Activated T-helper 17 cell treated with anti-CD3 and anti-CD28 coated beads, Interleukin-2, amount 50 U/mL, for 72 hours (primary cell): ENCODE data around the gene MLLT3. TPM values are rescaled to one million over a fixed set of nuclear protein-coding genes. Genes with fewer than 3 reads are reported as not detected.
A peak's percentile ranks its signal among the peaks of the same experiment; 100 is the strongest.

Source experiments
- ATAC-seq: fragments of 150-1000 bp; cut with Tn5 transposase; replicated peaks from 2 replicates; pipeline ENCODE4 v1.10.0; 2021; ENCODE audit warnings: mild to moderate bottlenecking, moderate library complexity
- H3K27ac Mint-ChIP-seq: one replicate; pipeline ENCODE4 v1.8.0; 2022; ENCODE audit warnings: mixed read lengths
- H3K27me3 Mint-ChIP-seq: one replicate; pipeline ENCODE4 v1.8.0; 2022; ENCODE audit warnings: mixed read lengths
- H3K36me3 Mint-ChIP-seq: one replicate; pipeline ENCODE4 v1.8.0; 2022; ENCODE audit warnings: low read depth, mild to moderate bottlenecking, mixed read lengths
- H3K4me1 Mint-ChIP-seq: one replicate; pipeline ENCODE4 v1.8.0; 2022; ENCODE audit warnings: mixed read lengths
- H3K4me3 Mint-ChIP-seq: one replicate; pipeline ENCODE4 v1.8.0; 2022; ENCODE audit warnings: mild to moderate bottlenecking, mixed read lengths
- H3K9me3 Mint-ChIP-seq: one replicate; pipeline ENCODE4 v1.8.0; 2022; ENCODE audit warnings: mixed read lengths
- total RNA-seq, 2 donors: library from RNA; stranded (reverse); gene quantifications; one replicate each; pipeline ENCODE4 v1.2.3, GENCODE V29; 2022

The MLLT3 gene
- total RNA-seq, 2 donors from 2014 or later: 45.7 to 54.9 TPM

DNA sequence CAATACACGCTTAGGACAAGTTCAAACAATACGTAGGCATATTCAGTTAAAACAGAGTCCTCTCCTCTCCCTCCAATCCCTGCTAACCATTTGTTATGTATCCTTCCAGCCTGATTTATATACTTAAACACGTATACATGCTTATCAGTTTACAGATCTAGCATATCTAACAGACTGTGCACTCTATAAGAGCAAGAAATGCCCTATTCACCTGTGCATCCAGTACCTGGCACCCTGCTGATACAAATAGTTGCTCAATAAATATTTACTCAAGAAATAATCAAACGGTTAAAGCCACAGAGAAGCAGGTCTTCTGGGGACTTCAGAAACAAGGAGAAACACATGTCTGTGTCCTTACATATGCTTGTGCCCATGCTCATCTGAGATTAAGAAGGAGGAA, 55.9 kb downstream of the MLLT3 start:
- Mint-ChIP-seq H3K27me3 (no peaks in the 10 kb centered on the region), H3K4me3 (no peak overlapping the region), H3K27ac (no peak overlapping the region), H3K9me3 (no peaks in the 10 kb centered on the region), H3K36me3 (no peaks in the 10 kb centered on the region), H3K4me1 (peaks cover 57% of the 10 kb centered on the region)
- no peak for ATAC-seq

DNA sequence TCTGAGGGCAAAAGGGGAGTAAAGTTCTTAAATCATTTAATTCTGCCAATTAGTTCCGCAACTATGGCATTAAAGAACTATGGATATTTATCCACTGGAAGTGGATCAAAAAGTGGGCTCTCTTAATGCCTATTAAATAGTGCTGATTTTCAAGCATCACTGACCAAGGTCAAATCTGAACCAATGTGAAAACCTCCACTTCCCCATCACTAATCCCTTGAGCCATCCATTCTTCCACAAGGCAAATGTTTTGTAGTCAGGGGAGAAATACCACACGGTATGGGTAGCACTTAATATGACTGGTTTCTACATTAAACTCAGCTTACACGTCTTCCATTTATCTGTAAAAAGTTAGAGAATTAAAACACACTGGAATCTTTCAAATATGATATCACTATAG, 57.6 kb downstream of the MLLT3 start:
- ATAC-seq: no peak
- Mint-ChIP-seq H3K9me3 (no peaks in the 10 kb centered on the region), H3K4me3 (no peak overlapping the region), H3K36me3 (no peaks in the 10 kb centered on the region), H3K4me1 (peaks cover 54% of the 10 kb centered on the region), H3K27ac (no peak overlapping the region), H3K27me3 (no peaks in the 10 kb centered on the region)

DNA sequence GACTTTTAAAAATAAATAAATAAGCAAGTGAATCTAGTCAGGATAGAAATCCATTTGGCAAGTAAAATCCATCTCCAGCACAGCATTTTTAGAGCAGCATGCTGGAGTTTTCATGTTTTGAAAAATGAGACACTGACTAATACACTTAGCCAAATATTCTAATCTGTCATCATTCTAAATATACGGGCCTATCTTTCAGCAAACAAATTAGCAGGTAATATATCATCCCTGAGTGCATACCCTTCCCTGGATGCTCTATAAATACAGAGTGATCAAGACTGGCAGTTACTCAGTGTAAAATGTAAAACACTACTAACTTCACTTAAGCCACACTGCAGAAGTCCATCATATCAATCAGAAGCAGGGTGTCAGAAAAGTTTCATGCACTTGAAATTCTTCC, 58.4 kb downstream of the MLLT3 start:
- H3K27ac Mint-ChIP-seq: peak overlapping the region; percentile 88
- no peaks in the 10 kb centered on the region for H3K9me3 Mint-ChIP-seq
- peak overlapping the region; percentile 68 for H3K4me3 Mint-ChIP-seq

DNA sequence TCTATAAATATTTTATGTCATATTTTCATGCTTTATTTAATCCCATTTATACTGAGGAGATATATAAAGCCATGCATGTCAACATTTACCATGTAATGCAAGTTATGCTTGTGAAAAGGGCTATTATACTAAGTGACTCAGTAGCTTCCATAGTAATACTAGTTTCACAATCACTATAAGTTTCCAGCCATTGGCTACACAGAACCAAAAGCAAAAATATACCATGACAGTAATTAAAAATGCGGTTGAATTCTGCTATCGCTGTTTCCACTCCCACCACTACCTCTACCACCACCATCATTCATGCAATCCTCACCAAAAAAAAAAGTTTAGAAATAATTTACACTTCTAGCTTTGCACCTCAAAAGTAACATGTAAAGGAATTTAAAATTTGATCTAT, 60.2 kb downstream of the MLLT3 start:
- Mint-ChIP-seq H3K4me3 (peak overlapping the region; percentile 68), H3K9me3 (no peaks in the 10 kb centered on the region), H3K27ac (peak overlapping the region; percentile 88), H3K36me3 (no peaks in the 10 kb centered on the region), H3K27me3 (no peaks in the 10 kb centered on the region), H3K4me1 (peaks cover 59% of the 10 kb centered on the region)
- peak; percentile 76 for ATAC-seq

More for the DNA sequence above, 58.4 kb downstream of the MLLT3 start:
- no peak for ATAC-seq
- H3K4me1 Mint-ChIP-seq: peaks cover 51% of the 10 kb centered on the region
- H3K27me3 Mint-ChIP-seq: no peaks in the 10 kb centered on the region
- no peaks in the 10 kb centered on the region for H3K36me3 Mint-ChIP-seq

DNA sequence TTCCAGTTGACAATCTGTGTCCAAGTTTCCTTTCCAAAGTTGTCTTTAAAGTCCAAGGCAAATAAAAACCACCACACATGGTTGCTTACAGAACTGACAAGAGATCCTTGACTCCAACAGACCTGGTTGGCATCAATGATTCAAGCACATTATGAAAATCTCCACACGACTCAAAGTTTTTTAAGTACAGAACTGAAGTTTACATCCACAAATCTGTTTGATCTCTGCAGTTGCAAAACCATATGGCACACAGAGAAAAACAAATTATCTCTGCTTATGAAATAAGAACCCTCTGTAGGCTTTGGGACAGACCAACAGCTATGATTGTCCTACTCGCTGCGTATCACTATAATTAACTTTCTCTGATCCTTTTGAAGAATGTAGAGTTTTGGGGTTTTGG, 60.8 kb downstream of the MLLT3 start:
- H3K9me3 Mint-ChIP-seq: no peaks in the 10 kb centered on the region
- H3K27me3 Mint-ChIP-seq: no peaks in the 10 kb centered on the region
- no peaks in the 10 kb centered on the region for H3K36me3 Mint-ChIP-seq
- ATAC-seq: no peak
- peak overlapping the region; percentile 68 for H3K4me3 Mint-ChIP-seq
- H3K27ac Mint-ChIP-seq: peak overlapping the region; percentile 23
- peaks cover 58% of the 10 kb centered on the region for H3K4me1 Mint-ChIP-seq

DNA sequence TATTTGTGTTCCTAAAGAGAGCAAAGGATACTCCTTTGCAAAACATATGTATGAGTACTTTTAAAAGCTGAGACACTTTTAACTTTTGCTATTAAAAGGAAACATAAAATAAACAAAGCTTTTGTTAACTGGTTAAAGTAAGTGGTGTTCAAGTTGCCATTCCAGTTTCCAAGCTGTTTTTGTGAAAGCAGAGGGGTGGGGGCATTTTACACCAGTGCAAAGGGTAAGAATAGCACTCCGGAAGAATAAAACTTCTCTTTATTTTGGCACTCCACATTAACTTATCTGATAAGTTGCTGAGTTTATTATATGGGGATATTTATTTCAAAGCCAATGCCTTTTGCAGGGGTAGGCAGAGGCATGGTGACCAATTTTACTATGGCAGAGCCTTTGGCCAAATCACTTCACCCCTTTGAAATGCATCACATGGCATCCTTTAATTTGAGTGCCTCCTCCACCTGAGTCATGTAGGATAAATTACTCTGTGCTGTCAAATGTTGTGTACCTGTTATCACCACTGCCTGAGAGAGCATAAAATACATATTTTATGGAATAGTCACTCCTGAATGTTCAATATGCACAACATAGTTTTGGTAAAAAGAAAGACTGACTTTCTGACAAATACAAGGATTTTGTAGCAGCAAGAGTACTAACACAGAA, 62.9 kb downstream of the MLLT3 start:
- H3K36me3 Mint-ChIP-seq: no peaks in the 10 kb centered on the region

DNA sequence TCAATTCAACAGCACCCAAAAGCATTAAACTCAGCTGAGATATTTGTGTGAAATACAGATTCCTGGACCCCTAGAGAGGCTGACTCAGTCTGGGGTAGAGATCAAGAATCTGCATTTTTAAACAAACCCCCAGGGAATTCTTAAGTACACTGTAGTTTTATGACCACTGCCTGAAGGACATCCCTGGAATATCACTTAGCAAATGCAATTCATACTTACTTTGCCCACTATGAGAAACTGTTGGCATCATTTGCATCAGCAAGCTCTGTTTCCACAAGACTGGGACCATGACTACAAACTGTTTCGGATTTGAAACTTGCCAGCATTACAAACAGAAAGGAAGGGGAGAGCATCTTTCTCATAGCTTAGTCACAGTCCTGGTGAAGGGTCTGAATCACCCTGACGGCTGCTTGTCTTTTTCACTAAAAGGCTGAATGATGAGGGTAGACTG, 63.7 kb downstream of the MLLT3 start:
- Mint-ChIP-seq H3K27me3 (no peaks in the 10 kb centered on the region), H3K4me1 (peaks cover 56% of the 10 kb centered on the region), H3K27ac (peak overlapping the region; percentile 86), H3K9me3 (no peaks in the 10 kb centered on the region), H3K36me3 (no peaks in the 10 kb centered on the region), H3K4me3 (peak overlapping the region; percentile 41)
- peak; percentile 89 for ATAC-seq

More for the DNA sequence above, 62.9 kb downstream of the MLLT3 start:
- peaks cover 56% of the 10 kb centered on the region for H3K4me1 Mint-ChIP-seq
- H3K9me3 Mint-ChIP-seq: no peaks in the 10 kb centered on the region
- no peak for ATAC-seq
- H3K4me3 Mint-ChIP-seq: no peak overlapping the region
- H3K27ac Mint-ChIP-seq: peak overlapping the region; percentile 46
- no peaks in the 10 kb centered on the region for H3K27me3 Mint-ChIP-seq

DNA sequence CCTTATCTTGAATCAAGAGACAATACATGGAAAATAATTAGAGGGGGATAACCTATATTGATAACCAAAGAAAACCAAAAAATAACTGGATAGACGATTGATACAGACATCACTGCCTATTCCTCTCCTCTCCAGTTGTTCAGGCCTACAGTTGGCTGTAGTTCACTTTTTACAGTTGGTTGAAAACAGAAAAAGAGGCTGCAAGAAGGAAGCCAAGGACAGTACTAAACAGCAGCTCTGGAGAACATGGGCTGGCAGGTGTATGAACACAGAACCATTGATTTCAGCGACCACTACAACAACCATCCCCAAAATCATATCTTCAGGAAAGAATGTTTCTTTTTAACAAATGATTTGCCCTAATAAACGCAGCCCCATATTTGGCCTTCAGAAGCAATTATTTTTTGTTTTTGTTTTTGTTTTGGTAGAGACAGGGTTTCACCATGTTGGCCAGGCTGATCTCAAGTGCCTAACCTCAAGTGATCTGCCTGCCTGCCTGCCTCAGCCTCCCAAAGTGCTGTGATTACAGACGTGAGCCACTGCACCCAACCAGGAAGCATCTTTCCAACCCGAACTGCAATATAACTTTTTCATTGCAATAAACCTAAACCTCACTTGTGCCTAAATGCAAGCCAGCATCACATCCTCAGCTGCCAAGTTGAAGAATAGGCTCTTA, 64.3 kb downstream of the MLLT3 start:
- Mint-ChIP-seq H3K27ac (peak overlapping the region; percentile 86), H3K4me3 (peak overlapping the region; percentile 41)

DNA sequence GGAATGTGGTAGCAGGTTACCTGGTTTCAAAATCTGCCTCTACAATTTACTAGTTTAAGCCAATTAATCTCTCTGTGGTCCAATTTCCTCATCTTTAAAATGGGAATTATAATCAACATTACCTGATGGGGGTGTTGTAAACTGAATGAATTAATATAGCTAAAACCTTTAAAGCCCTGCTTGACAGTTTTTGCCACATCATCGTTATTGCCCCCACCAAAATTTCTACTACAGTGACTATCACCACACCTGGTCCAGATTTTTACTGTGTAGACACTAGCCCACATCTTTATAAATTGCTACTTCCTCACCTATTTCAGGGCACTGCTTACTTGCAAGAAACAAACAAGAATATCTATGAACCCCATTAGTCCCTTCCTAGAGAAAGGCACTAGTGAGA, 65.0 kb downstream of the MLLT3 start:
- Mint-ChIP-seq H3K4me3 (no peak overlapping the region), H3K4me1 (peaks cover 53% of the 10 kb centered on the region), H3K27ac (peak overlapping the region; percentile 21)

More for the DNA sequence above, 64.3 kb downstream of the MLLT3 start:
- Mint-ChIP-seq H3K36me3 (no peaks in the 10 kb centered on the region), H3K27me3 (no peaks in the 10 kb centered on the region), H3K4me1 (peaks cover 56% of the 10 kb centered on the region), H3K9me3 (no peaks in the 10 kb centered on the region)
- ATAC-seq: no peak

DNA sequence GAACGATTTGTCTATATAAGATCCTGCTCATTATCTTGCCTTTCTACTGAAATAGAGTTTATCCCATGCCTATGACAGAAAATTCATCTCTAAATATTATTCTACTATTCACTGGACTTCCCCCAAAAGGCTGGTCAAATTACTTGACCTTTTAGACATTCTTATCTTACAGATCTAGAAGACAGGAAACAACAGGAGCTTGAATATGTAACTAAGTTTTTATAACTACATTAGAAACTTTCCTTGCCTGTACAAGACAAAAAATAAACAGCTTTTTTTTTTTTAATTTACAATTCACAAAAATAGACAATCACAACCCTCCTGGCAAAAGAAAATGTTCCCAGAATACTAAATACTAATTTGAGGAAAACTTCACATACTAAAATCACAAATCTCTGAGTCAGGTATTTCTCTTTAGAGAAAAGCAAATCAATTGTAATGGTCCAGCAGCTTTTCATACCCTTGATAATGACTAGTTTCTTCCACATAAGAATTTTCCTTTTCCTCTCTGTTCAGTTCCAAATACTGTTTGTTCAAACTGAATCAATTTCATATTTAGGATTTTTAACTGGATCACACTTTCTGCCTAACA, 68.6 kb downstream of the MLLT3 start:
- H3K4me1 Mint-ChIP-seq: peaks cover 50% of the 10 kb centered on the region
- no peaks in the 10 kb centered on the region for H3K36me3 Mint-ChIP-seq
- no peaks in the 10 kb centered on the region for H3K27me3 Mint-ChIP-seq
- no peak for ATAC-seq
- H3K4me3 Mint-ChIP-seq: peak overlapping the region; percentile 56
- no peaks in the 10 kb centered on the region for H3K9me3 Mint-ChIP-seq
- peak overlapping the region; percentile 29 for H3K27ac Mint-ChIP-seq

More for the DNA sequence above, 65.0 kb downstream of the MLLT3 start:
- ATAC-seq: no peak
- Mint-ChIP-seq H3K36me3 (no peaks in the 10 kb centered on the region), H3K27me3 (no peaks in the 10 kb centered on the region), H3K9me3 (no peaks in the 10 kb centered on the region)

DNA sequence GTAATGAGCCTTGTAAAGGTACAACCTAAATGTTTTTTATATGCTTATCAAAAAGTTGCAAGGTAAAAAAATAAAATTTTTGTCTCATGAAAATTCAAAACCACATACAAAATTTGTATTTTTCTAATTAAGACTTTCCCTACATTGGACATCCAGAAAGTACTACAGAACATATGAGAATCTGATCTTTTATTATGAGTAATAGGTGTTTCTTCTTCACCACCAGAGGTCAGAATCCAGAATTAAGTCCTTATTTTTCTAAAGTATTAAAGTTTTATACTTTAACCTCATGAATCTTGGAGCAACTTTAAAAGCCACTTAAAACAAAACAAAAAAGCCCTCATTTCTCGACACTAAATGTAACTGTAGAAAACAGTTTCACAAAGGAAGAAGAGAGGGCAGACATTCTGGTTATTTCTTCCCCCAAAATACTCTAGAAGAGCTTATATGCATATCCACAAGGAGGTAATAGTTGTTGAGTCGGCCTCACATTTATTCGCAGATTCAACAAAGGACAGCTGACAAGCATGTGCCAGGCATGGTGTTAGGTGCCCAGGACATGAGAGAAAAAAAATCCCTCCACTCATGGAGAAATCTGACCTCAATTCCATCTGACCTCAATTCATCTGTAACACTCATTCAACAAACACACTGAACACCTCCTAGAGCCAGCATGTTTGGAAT, 69.3 kb downstream of the MLLT3 start:
- H3K36me3 Mint-ChIP-seq: no peaks in the 10 kb centered on the region
- peak overlapping the region; percentile 29 for H3K27ac Mint-ChIP-seq
- ATAC-seq: peak; percentile 57
- H3K9me3 Mint-ChIP-seq: no peaks in the 10 kb centered on the region
- peaks cover 48% of the 10 kb centered on the region for H3K4me1 Mint-ChIP-seq
- no peaks in the 10 kb centered on the region for H3K27me3 Mint-ChIP-seq
- H3K4me3 Mint-ChIP-seq: peak overlapping the region; percentile 56

DNA sequence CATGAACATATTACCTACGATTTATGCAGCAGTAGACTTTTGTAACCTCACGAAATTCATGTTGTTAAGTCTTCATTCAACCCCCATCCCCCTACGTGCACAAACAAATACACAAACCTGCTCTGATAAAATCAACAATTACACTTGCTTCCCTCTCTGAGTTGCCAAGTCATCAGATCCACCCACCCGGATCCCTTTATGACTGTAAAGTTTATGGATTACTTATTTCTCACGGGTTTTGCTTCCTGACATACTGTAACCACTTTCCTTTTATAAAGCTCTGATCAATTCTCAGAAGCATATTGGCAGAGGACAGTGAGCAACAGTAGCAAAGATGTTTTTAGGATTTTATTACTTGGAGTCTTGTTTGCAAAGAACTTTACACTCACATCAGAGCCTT, 70.5 kb downstream of the MLLT3 start:
- Mint-ChIP-seq H3K36me3 (no peaks in the 10 kb centered on the region), H3K4me1 (peaks cover 42% of the 10 kb centered on the region), H3K27ac (peak overlapping the region; percentile 10), H3K9me3 (no peaks in the 10 kb centered on the region), H3K4me3 (peak overlapping the region; percentile 56), H3K27me3 (no peaks in the 10 kb centered on the region)
- ATAC-seq: peak; percentile 76

DNA sequence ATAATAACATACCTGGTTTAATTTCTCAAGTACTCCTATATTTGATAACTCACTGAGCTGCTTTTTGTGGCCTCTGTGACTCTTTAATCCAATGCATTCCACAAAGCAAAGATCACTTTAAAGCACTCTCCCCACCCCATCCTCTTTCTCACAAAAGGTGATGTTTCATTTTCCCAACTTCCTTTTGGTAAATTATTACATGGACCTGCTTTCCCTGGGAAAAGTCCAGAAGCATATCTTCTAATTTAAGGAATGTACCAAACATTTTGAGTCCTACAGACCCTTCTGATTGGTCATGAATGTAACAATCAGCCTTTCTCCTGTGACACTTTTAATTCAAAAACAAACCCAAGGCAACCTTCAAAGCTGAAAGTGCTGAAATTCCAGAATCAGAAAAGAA, 71.1 kb downstream of the MLLT3 start:
- ATAC-seq: no peak
- Mint-ChIP-seq H3K4me3 (peak overlapping the region; percentile 56), H3K27ac (peak overlapping the region; percentile 10), H3K4me1 (peaks cover 42% of the 10 kb centered on the region), H3K9me3 (no peaks in the 10 kb centered on the region), H3K36me3 (no peaks in the 10 kb centered on the region), H3K27me3 (no peaks in the 10 kb centered on the region)

DNA sequence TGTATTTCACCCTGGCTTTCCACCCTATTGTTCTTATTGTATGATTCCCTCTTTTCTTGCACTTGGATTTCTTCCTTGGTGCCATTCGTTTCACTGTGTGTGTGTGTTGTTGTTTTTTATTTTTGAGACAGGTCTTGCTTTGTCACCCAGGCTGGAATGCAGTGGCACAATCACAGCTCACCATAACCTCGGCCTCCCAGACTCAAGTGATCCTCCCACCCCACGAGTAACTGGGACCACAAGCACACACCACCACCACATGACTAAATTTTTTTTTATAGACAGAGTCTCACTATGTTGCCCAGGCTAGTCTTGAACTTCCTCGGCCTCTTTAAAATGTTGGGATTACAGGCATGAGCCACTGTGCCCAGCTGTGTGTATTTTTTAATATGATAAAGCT, 72.0 kb downstream of the MLLT3 start:
- peaks cover 38% of the 10 kb centered on the region for H3K4me1 Mint-ChIP-seq
- no peaks in the 10 kb centered on the region for H3K9me3 Mint-ChIP-seq
- ATAC-seq: no peak
- H3K36me3 Mint-ChIP-seq: no peaks in the 10 kb centered on the region
- H3K27me3 Mint-ChIP-seq: no peaks in the 10 kb centered on the region
- H3K27ac Mint-ChIP-seq: no peak overlapping the region
- no peak overlapping the region for H3K4me3 Mint-ChIP-seq
